ENCODE data around the gene RD3L.

RD3L gene

GRCh38 chr14:103916636-103917262, 25.6 kb downstream of the RD3L start:
- H3K4me3 ChIP-seq (ENCODE audit: low read length) = no peak overlapping the region
- no peak for TF ChIP-seq CTCF (IDR thresholded peaks at IDR 0.05; ENCODE audit: insufficient read depth, low read depth, low read length, missing control alignments)
- DNase-seq (ENCODE audit: low read depth) = no peak

DNA sequence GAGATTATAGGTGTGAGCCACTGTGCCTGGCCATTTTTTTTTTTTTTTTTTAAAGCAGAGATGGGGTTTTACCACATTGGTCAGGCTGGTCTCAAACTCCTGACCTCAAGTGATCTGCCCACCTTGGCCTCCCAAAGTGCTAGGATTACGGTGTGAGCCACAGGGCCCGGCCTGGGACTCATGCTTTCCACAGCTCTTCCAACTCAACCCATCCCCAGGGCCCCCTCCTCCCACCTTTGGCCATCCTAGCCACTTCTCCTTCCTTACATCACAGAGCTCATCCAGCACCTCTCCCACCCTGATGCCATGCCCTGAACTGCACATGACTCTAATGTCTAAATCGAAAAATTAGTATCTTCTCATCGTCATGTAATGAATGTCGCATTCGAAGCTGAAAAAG, 26.7 kb downstream of the RD3L start:
- DNase-seq (ENCODE audit: low read depth) = no peak
- no peak overlapping the region for H3K4me3 ChIP-seq (ENCODE audit: low read length)
- no peak for TF ChIP-seq CTCF (IDR thresholded peaks at IDR 0.05; ENCODE audit: insufficient read depth, low read depth, low read length, missing control alignments)

DNA sequence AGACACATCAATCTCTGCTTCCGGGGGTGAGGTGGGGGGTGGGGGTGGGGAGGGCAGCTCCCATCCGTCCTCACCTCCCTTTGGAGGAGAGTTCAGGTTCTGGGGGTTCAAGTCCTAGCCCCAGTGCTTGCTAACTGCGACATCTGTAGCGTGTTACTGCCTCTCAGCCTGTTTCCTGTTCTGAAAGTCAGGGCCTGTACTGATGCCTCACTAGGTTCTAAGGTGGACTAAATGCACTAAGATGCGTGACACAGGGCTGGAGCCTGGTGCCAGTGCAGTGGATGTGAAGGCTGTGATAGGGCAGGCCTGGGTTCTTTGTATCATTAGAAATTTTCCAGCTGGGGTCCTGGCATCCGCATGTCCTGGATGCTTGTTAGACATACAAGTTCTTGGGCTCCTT, 31.3 kb downstream of the RD3L start:
- DNase-seq (ENCODE audit: low read depth) = no peak
- TF ChIP-seq CTCF (IDR thresholded peaks at IDR 0.05; ENCODE audit: insufficient read depth, low read depth, low read length, missing control alignments) = no peak
- no peak overlapping the region for H3K4me3 ChIP-seq (ENCODE audit: low read length)

DNA sequence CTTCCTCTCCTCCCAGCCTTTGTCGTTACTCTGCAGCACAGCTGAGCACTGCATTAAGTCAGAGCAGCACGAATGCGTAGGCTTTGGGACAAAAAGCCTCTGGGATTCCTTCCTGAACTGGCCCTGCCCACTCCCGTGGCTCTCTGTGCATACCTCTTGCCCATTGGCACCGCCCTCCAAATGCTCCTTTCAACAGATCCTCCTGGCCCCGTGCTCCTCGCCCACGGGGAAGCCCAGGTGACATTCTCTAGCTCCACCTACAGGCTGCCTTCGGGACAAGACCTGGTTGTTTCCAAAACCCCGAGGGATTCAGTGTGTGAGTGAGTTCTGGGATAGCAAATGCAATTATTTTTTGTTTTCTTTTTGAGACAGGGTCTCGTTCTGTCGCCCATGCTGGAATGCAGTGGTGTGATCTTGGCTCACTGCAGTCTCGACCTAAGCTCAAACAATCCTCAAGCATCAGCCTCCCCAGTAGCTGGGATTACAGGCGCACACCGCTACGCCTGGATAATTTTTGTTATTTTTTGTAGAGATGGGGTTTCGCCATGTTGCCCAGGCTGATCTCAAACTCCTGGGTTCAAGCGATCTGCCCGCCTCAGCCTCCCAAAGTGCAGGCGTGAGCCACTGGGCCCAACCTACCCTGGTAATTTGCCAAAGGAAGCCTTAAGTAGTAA, 31.9 kb downstream of the RD3L start:
- peak; percentile 95 for TF ChIP-seq CTCF (IDR thresholded peaks at IDR 0.05; ENCODE audit: insufficient read depth, low read depth, low read length, missing control alignments)
- H3K4me3 ChIP-seq (ENCODE audit: low read length) = no peak overlapping the region
- peak; percentile 96 for DNase-seq (ENCODE audit: low read depth)

GRCh38 chr14:103909531-103910261, 32.6 kb downstream of the RD3L start:
- no peak overlapping the region for H3K4me3 ChIP-seq (ENCODE audit: low read length)
- no peak for DNase-seq (ENCODE audit: low read depth)
- TF ChIP-seq CTCF (IDR thresholded peaks at IDR 0.05; ENCODE audit: insufficient read depth, low read depth, low read length, missing control alignments) = no peak

GRCh38 chr14:103908580-103908979, 33.7 kb downstream of the RD3L start:
- no peak overlapping the region for H3K4me3 ChIP-seq (ENCODE audit: low read length)
- DNase-seq (ENCODE audit: low read depth) = no peak
- no peak for TF ChIP-seq CTCF (IDR thresholded peaks at IDR 0.05; ENCODE audit: insufficient read depth, low read depth, low read length, missing control alignments)
